ENCODE measurements around the gene IQCE. TPM values are rescaled to one million over a fixed set of nuclear protein-coding genes. Genes with fewer than 3 reads are reported as not detected.

IQCE gene
- 16.7 and 18.0 TPM in 2 replicates for total RNA-seq

DNA sequence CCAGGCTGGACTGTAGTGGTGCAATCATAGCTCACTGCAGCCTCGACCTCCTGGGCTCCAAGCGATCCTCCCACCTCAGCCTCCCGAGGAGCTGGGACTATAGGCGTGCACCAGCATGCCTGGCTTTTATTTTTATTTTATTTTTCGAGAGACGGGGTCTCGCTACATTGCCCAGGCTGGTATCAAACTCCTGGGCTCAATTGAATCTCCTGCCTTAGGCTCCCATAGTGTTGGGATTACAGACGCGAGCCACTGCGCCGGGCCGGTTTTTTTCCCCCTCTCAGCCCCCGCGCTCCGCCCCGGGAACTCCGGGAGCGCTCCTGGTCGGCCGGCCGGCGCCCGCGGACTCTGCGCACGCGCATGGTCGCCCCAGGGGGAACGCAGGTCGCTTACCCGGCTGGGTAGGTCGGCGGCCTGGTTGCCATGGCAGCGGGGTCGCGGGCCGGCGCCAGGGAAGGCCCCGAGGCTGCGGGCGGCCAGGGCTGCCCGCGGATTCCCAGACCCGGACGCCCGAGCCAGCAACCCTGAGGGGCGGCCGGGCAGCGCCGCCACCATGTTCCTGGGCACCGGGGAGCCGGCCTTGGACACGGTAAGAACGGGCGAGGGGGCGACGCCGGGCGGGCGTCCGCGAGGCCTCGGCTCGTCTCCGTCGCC lies at the start of gene IQCE:
TSS of gene IQCE (plus strand) at position 351 of the 654 bp plus-strand sequence. CDS start at position 554, 203 bp downstream.

GRCh38 chr7:2519119-2519930 lies 39.5 kb upstream of the IQCE start, which contains the start of gene LFNG:
Gene LFNG (plus strand): TSS chr7:2519774. CDS start chr7:2519862, 88 bp downstream.

GRCh38 chr7:2555121-2556052 lies 3.4 kb upstream of the IQCE start, which contains the start of gene BRAT1:
Gene BRAT1 (minus strand): TSS chr7:2555524. CDS start chr7:2554431, 1,093 bp downstream.

DNA sequence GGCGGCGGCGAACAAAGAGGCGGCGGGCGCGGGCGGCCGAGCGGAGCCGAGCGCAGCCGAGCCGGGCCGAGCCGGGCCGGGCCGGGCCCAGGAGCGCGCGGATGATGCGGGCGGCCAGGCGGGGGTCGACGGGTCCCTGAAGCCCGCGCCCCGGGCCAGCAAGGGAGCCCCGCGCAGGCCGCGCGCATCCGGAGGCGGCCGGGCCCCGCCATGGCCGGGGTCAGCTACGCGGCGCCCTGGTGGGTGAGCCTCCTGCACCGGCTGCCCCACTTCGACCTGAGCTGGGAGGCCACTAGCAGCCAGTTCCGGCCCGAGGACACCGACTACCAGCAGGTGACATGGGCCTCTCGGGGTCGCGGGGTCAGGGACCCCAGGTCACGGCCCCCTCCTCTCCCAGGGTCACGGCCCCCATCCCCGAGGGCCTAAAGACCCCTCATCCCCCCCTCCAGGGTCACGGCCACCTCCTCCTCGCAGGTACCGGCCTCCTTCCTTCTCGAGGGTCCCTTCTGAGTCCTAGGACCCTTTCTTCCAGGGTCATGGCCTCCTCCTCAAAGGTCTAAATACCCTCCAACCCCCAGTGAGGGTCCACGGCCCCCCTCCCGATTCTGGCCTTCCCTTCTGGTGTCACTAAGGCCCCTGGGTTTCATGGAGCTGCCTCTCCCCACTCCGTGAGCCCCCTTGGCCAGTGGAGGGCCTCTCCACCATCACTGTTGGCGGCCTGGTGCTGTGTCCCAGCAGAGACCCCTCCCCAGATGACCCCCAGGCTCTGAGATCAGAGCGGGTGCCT lies 73.4 kb downstream of the IQCE start, which contains the start of gene TTYH3:
TSS of gene TTYH3 (plus strand) at position 41 of the 787 bp plus-strand sequence. CDS start at position 211, 170 bp downstream.

Small RNA genes lying within 50 kb of the gene (small RNA-seq; reads per million reads assigned to genes)
- not detected for gene MIR4648

Other genes with a start within 250 kb of the IQCE start
- 24.3 and 27.2 TPM in 2 replicates for gene SNX8, start 244.5 kb upstream of the IQCE start, total RNA-seq
- 164 and 172 TPM in 2 replicates for gene EIF3B, start 204.2 kb upstream of the IQCE start, total RNA-seq
- 8.0 and 11.5 TPM in 2 replicates for gene CHST12, start 155.4 kb upstream of the IQCE start, total RNA-seq
- not detected in 2 replicates for gene GRIFIN, start 82.6 kb upstream of the IQCE start, total RNA-seq
- 20.3 and 32.0 TPM in 2 replicates for gene LFNG, start 39.2 kb upstream of the IQCE start, total RNA-seq
- gene BRAT1, start 3.5 kb upstream of the IQCE start, total RNA-seq: 26.4 and 28.6 TPM in 2 replicates
- 71.8 and 86.6 TPM in 2 replicates for gene TTYH3, start 73.0 kb downstream of the IQCE start, total RNA-seq
- gene AMZ1, start 129.2 kb downstream of the IQCE start, total RNA-seq: 6.7 and 8.6 TPM in 2 replicates